ENCODE data around the gene STXBP1. TPM values are rescaled to one million over a fixed set of nuclear protein-coding genes. Genes with fewer than 3 reads are reported as not detected.

Gene STXBP1
- total RNA-seq, 2 donors from 2014 or later: 66.2 to 87.3 TPM

DNA sequence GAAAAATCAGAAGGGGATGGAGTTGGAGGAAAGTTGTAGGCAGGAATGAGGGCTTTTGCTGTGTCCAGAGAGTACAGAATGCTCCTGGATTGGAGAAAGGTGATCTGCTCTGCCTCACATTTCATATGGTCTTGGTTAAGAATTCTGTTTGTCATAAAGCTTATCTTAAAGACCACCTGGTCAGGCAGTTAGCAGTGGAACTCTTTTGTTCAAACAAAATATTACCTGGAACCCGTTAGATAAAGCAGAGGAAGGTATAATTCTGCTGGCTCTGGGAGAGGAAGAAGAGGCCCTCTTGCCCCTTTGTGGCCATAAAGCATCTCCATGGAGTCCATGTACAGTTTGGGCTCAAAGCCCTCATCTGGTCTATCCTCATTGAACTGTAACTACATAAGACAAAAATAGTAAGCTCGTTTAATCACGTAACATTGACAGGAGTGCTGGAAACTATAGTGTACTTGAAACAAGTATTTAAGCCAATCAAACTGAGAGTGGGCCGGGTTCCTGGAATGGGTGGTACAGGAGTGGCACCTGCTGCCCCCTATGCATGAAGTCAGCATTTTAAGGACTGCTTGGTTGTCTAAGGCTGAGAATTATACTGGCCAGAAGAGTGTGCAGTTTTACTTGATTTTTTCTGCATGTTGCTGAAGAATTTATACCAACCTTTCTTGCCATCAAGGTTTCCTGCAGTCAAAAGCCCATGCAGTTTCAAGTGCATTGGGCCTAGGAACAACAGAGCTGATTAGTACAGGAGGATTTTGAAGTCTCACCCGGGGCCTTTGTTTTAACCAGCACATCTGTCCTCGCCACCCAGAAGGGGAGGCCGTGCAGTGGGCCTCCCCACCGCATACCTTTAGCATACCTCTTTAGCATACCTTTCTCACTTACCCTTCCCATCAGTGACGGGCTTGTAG lies 39.9 kb downstream of the STXBP1 start:
- Histone ChIP-seq H3K4me1 (ENCODE audit: control insufficient read depth in 1 of 2, low read depth in 2 of 2) (no peaks in the 10 kb centered on the region), H3K4me3 (no peak overlapping the region), H3K27me3 (replicated peaks; ENCODE audit: insufficient read depth) (no peaks in the 10 kb centered on the region), H3K9me3 (no peaks in the 10 kb centered on the region), H3K27ac (no peak overlapping the region), H3K36me3 (no peaks in the 10 kb centered on the region)
- TF ChIP-seq CTCF (IDR thresholded peaks at IDR 0.05): no peak
- ATAC-seq (ENCODE audit: insufficient number of reproducible peaks, low FRiP score, low read depth) (no peak), DNase-seq (ENCODE audit: low spot score) (no peak)

GRCh38 chr9:127652733-127653132 lies 40.7 kb downstream of the STXBP1 start:
- H3K4me1 ChIP-seq (ENCODE audit: control insufficient read depth in 1 of 2, low read depth in 2 of 2): no peaks in the 10 kb centered on the region
- ATAC-seq (ENCODE audit: insufficient number of reproducible peaks, low FRiP score, low read depth) (no peak), DNase-seq (ENCODE audit: low spot score) (no peak)
- no peaks in the 10 kb centered on the region for H3K27me3 ChIP-seq (replicated peaks; ENCODE audit: insufficient read depth)
- H3K4me3 ChIP-seq: no peak overlapping the region
- no peak for TF ChIP-seq CTCF (IDR thresholded peaks at IDR 0.05)
- no peaks in the 10 kb centered on the region for H3K36me3 ChIP-seq
- H3K9me3 ChIP-seq: no peaks in the 10 kb centered on the region
- H3K27ac ChIP-seq: no peak overlapping the region

DNA sequence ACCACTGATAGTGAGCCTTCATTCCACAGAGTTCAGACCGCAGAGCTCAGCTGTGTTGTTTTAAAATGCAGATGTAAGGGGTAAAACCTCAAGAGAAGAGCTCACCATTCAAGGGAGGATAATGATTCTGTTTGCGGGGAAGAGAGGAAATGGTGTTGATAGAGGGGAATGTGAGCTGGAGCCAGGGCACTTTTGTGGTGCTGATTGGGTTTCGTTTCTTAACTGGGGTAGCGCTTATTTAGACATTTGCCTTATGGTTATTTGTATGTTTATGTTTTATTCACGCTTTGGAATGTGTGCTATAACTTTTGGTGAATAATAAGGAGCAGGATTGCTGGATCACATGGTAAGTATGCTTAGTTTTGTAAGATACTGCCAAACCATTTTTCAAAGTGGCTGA lies 42.5 kb downstream of the STXBP1 start:
- Histone ChIP-seq H3K4me1 (ENCODE audit: control insufficient read depth in 1 of 2, low read depth in 2 of 2) (no peaks in the 10 kb centered on the region), H3K9me3 (no peaks in the 10 kb centered on the region), H3K36me3 (no peaks in the 10 kb centered on the region), H3K4me3 (no peak overlapping the region), H3K27ac (no peak overlapping the region), H3K27me3 (replicated peaks; ENCODE audit: insufficient read depth) (no peaks in the 10 kb centered on the region)
- no peak for TF ChIP-seq CTCF (IDR thresholded peaks at IDR 0.05)
- DNase-seq (ENCODE audit: low spot score) (no peak), ATAC-seq (ENCODE audit: insufficient number of reproducible peaks, low FRiP score, low read depth) (no peak)

- peaks cover 2% of the 10 kb centered on the region for H3K36me3 ChIP-seq
- no peak for ATAC-seq (ENCODE audit: insufficient number of reproducible peaks, low FRiP score, low read depth)
- TF ChIP-seq CTCF (IDR thresholded peaks at IDR 0.05): no peak
These were observed 46.4 kb downstream of the STXBP1 start for GRCh38 chr9:127658428-127658827.

DNA sequence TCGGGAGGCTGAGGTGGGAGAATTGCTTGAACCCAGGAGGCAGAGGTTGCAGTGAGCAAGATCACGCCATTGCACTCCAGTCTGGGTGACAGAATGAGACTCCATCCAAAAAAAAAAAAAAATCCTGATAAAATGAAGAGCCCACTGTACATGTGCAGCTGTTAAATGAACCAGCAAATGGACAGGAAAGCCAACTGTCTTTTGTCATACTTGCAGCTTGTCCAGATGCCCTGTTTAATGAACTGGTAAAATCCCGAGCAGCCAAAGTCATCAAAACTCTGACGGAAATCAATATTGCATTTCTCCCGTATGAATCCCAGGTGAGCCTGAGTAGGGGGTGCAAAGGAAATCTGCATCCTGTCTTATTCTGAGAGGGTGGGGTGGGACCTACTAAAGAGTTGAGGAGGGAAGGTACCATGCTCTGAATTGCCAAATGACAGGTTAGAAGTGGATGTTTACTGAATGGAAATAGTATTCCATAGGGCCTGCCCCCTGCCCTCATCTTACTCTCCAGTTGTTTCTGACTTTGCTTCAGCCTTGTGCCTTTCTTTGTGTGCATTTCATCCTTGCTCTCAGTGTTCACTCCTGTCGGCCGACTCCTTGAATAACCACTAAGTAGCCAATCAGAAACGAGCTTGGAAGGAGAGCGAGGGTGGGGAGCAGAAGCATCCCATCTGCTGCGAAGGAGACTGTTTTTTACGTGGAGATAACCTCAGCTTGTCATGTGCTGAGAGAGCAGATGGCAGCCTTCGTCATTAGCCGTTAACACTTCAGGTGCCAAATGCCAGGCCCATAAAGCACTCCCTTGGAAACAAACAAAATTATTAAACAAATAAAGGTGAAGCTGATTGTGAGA lies 49.0 kb downstream of the STXBP1 start:
- Histone ChIP-seq H3K9me3 (no peaks in the 10 kb centered on the region), H3K4me3 (no peak overlapping the region), H3K36me3 (peaks cover 7% of the 10 kb centered on the region), H3K4me1 (ENCODE audit: control insufficient read depth in 1 of 2, low read depth in 2 of 2) (no peaks in the 10 kb centered on the region), H3K27ac (no peak overlapping the region), H3K27me3 (replicated peaks; ENCODE audit: insufficient read depth) (no peaks in the 10 kb centered on the region)
- DNase-seq (ENCODE audit: low spot score) (no peak), ATAC-seq (ENCODE audit: insufficient number of reproducible peaks, low FRiP score, low read depth) (no peak)
- TF ChIP-seq CTCF (IDR thresholded peaks at IDR 0.05): no peak

More at GRCh38 chr9:127658428-127658827, 46.4 kb downstream of the STXBP1 start:
- Histone ChIP-seq H3K4me1 (ENCODE audit: control insufficient read depth in 1 of 2, low read depth in 2 of 2) (no peaks in the 10 kb centered on the region), H3K9me3 (no peaks in the 10 kb centered on the region), H3K27me3 (replicated peaks; ENCODE audit: insufficient read depth) (no peaks in the 10 kb centered on the region), H3K4me3 (no peak overlapping the region), H3K27ac (no peak overlapping the region)
- DNase-seq (ENCODE audit: low spot score): no peak

Data from thoracic aorta (tissue), 2 donors.